ENCODE measurements around the gene SHISA2. TPM values are rescaled to one million over a fixed set of nuclear protein-coding genes. Genes with fewer than 3 reads are reported as not detected.

SHISA2 gene
- total and polyA plus RNA-seq, 2 donors (not counting 1 experiment from before 2014, with no cell fraction given): under 0.01 to 0.02 TPM

DNA sequence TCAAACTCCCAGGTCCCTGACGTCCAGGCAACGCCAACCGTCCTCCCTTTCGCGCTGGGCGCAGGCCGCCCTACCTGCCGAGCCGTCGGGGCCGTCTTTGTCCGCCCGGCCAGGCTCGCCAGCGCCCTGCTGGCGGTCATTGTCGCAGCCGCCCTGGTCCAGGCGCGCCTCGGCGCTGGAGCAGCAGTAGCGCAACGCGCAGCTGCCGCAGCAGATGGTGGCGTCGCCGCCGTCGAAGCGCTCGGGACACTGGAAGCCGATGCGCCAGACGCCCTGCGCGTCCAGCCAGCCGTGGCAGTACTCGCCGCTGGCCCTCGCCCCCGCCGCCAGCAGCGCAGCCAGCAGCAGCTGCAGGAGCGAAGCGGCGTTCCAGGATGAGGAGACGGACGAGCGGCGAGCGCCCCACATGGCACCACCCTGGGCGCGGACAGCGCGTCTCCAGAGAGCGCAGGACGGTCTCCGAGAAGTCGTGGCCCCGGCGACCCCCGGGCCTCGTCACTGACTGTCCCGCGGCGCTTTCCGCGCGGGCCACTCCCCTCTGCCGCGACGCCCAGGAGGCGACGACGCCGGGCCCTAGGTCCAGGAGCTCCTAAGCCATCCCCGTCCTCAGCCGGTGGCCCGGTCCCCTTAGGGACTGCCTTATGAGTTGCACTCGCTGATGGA lies 1.1 kb downstream of the SHISA2 start:
- Histone ChIP-seq H3K27me3 (ENCODE audit: control insufficient read depth, insufficient read depth, low read length) (peaks cover 32% of the 10 kb centered on the region), H3K9me3 (ENCODE audit: control insufficient read depth, insufficient read depth, low read depth, low read length) (no peaks in the 10 kb centered on the region), H3K4me3 (replicated peaks in 1 of 4; ENCODE audit: control extremely low read depth in 1 of 4, insufficient read depth in 1 of 4, low read depth in 3 of 4, low read length in 4 of 4) (no peak overlapping the region), H3K4me2 (ENCODE audit: extremely low read depth, insufficient read depth, low read length) (no peak overlapping the region), H2AFZ (ENCODE audit: low read length) (no peak overlapping the region), H3K36me3 (ENCODE audit: control insufficient read depth, insufficient read depth, low read length) (no peaks in the 10 kb centered on the region), H3K27ac (ENCODE audit: insufficient read depth, low read length) (no peak overlapping the region), H3K9ac (ENCODE audit: insufficient read depth, low read length) (no peak overlapping the region), H3K79me2 (ENCODE audit: control insufficient read depth, insufficient read depth, low read length) (no peaks in the 10 kb centered on the region), H3K4me1 (ENCODE audit: control insufficient read depth, extremely low read depth, insufficient read depth, low read length) (no peaks in the 10 kb centered on the region), H4K20me1 (ENCODE audit: control insufficient read depth, extremely low read depth, insufficient read depth, low read length) (no peaks in the 10 kb centered on the region)
- TF ChIP-seq EZH2 (IDR thresholded peaks at IDR 0.05; ENCODE audit: low read length, missing control alignments): peak; percentile 50
- TF ChIP-seq, protein P1, sequence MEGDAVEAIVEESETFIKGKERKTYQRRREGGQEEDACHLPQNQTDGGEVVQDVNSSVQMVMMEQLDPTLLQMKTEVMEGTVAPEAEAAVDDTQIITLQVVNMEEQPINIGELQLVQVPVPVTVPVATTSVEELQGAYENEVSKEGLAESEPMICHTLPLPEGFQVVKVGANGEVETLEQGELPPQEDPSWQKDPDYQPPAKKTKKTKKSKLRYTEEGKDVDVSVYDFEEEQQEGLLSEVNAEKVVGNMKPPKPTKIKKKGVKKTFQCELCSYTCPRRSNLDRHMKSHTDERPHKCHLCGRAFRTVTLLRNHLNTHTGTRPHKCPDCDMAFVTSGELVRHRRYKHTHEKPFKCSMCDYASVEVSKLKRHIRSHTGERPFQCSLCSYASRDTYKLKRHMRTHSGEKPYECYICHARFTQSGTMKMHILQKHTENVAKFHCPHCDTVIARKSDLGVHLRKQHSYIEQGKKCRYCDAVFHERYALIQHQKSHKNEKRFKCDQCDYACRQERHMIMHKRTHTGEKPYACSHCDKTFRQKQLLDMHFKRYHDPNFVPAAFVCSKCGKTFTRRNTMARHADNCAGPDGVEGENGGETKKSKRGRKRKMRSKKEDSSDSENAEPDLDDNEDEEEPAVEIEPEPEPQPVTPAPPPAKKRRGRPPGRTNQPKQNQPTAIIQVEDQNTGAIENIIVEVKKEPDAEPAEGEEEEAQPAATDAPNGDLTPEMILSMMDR (conservative IDR thresholded peaks at IDR 0.05 in 1 of 2, IDR thresholded peaks at IDR 0.05 in 1 of 2; ENCODE audit: low read depth in 1 of 2, low read length in 2 of 2): no peak
- peak in 1 of 2 donors; percentile 48 for DNase-seq (ENCODE audit: low read depth in 2 of 2)

DNA sequence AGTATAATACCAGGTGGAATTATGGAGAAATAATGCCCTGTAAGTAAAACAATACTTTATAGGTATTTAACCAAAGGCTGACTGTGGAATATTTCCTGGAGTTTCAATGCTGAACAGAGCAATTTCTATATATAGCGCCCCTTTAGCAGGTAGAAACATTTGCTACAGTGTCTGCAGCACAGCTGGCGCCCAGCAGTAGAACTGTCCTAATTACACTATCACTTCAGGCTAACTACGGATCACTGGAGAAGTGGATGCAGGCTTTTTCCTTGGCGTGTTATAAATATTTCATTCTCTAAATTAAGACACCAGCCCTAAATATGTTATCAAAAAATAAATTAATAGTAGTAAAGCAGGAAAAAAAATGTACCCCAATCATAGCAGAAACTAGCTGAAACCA lies 3.1 kb downstream of the SHISA2 start:
- Histone ChIP-seq H2AFZ (ENCODE audit: low read length) (no peak overlapping the region), H3K9me3 (ENCODE audit: control insufficient read depth, insufficient read depth, low read depth, low read length) (no peaks in the 10 kb centered on the region), H3K9ac (ENCODE audit: insufficient read depth, low read length) (no peak overlapping the region), H3K27ac (ENCODE audit: insufficient read depth, low read length) (no peak overlapping the region), H3K4me2 (ENCODE audit: extremely low read depth, insufficient read depth, low read length) (no peak overlapping the region), H3K36me3 (ENCODE audit: control insufficient read depth, insufficient read depth, low read length) (no peaks in the 10 kb centered on the region), H3K4me3 (replicated peaks in 1 of 4; ENCODE audit: control extremely low read depth in 1 of 4, insufficient read depth in 1 of 4, low read depth in 3 of 4, low read length in 4 of 4) (no peak overlapping the region), H3K27me3 (ENCODE audit: control insufficient read depth, insufficient read depth, low read length) (peaks cover 32% of the 10 kb centered on the region), H3K4me1 (ENCODE audit: control insufficient read depth, extremely low read depth, insufficient read depth, low read length) (no peaks in the 10 kb centered on the region), H3K79me2 (ENCODE audit: control insufficient read depth, insufficient read depth, low read length) (no peaks in the 10 kb centered on the region), H4K20me1 (ENCODE audit: control insufficient read depth, extremely low read depth, insufficient read depth, low read length) (no peaks in the 10 kb centered on the region)
- DNase-seq (ENCODE audit: low read depth in 2 of 2): no peak
- TF ChIP-seq EZH2 (IDR thresholded peaks at IDR 0.05; ENCODE audit: low read length, missing control alignments): no peak
- TF ChIP-seq, protein P1 (conservative IDR thresholded peaks at IDR 0.05 in 1 of 2, IDR thresholded peaks at IDR 0.05 in 1 of 2; ENCODE audit: low read depth in 1 of 2, low read length in 2 of 2): no peak

- Histone ChIP-seq H3K4me2 (ENCODE audit: extremely low read depth, insufficient read depth, low read length) (no peak overlapping the region), H3K4me3 (replicated peaks in 1 of 4; ENCODE audit: control extremely low read depth in 1 of 4, insufficient read depth in 1 of 4, low read depth in 3 of 4, low read length in 4 of 4) (no peak overlapping the region), H3K36me3 (ENCODE audit: control insufficient read depth, insufficient read depth, low read length) (no peaks in the 10 kb centered on the region), H3K27ac (ENCODE audit: insufficient read depth, low read length) (no peak overlapping the region), H4K20me1 (ENCODE audit: control insufficient read depth, extremely low read depth, insufficient read depth, low read length) (no peaks in the 10 kb centered on the region), H3K9ac (ENCODE audit: insufficient read depth, low read length) (no peak overlapping the region), H2AFZ (ENCODE audit: low read length) (no peak overlapping the region), H3K79me2 (ENCODE audit: control insufficient read depth, insufficient read depth, low read length) (no peaks in the 10 kb centered on the region), H3K9me3 (ENCODE audit: control insufficient read depth, insufficient read depth, low read depth, low read length) (no peaks in the 10 kb centered on the region), H3K4me1 (ENCODE audit: control insufficient read depth, extremely low read depth, insufficient read depth, low read length) (no peaks in the 10 kb centered on the region), H3K27me3 (ENCODE audit: control insufficient read depth, insufficient read depth, low read length) (peaks cover 27% of the 10 kb centered on the region)
- no peak for DNase-seq (ENCODE audit: low read depth in 2 of 2)
- no peak for TF ChIP-seq EZH2 (IDR thresholded peaks at IDR 0.05; ENCODE audit: low read length, missing control alignments)
- TF ChIP-seq, protein P1 (conservative IDR thresholded peaks at IDR 0.05 in 1 of 2, IDR thresholded peaks at IDR 0.05 in 1 of 2; ENCODE audit: low read depth in 1 of 2, low read length in 2 of 2): no peak
These were observed 4.8 kb downstream of the SHISA2 start for GRCh38 chr13:26047040-26047439.
